ENCODE results near the gene TNNT2. TPM values are rescaled to one million over a fixed set of nuclear protein-coding genes. Genes with fewer than 3 reads are reported as not detected.

Gene TNNT2
- total and polyA plus RNA-seq, 2 of the 4 experiments (the other 2 are of a cell fraction) = 0.18 to 1.2 TPM

GRCh38 chr1:201346987-201347386 is 30.5 kb downstream of the TNNT2 start:
- Histone ChIP-seq H3K79me1 (ENCODE audit: low read depth in 1 of 2, low read length in 2 of 2) (no peaks in the 10 kb centered on the region), H3K4me1 (ENCODE audit: control insufficient read depth, insufficient read depth, low read length) (no peaks in the 10 kb centered on the region), H3K9ac (ENCODE audit: low read depth, low read length) (no peak overlapping the region), H3K9me1 (ENCODE audit: insufficient read depth, low read length) (no peaks in the 10 kb centered on the region), H4K91ac (ENCODE audit: insufficient read depth, low read depth, low read length) (no peak overlapping the region), H3K14ac (replicated peaks; ENCODE audit: low read depth, low read length) (no peak overlapping the region), H2AK5ac (ENCODE audit: low read depth, low read length) (no peak overlapping the region), H3K56ac (ENCODE audit: extremely low read depth, insufficient read depth, low read length) (no peak overlapping the region), H3K9me3 (ENCODE audit: control insufficient read depth, insufficient read depth, low read length) (peaks cover 9% of the 10 kb centered on the region; the same call in 1 of the 2 replicates), H3K4ac (ENCODE audit: low read depth, low read length) (no peak overlapping the region), H2AK9ac (replicated peaks; ENCODE audit: low read depth, low read length, poor library complexity) (no peak overlapping the region), H2BK20ac (ENCODE audit: low read depth, low read length) (no peak overlapping the region), H3K27ac (ENCODE audit: insufficient read depth, low read length) (no peak overlapping the region), H2AFZ (replicated peaks; ENCODE audit: low read length, poor library complexity) (no peak overlapping the region), H3K36me3 (ENCODE audit: control insufficient read depth, insufficient read depth, low read length) (no peaks in the 10 kb centered on the region), H2BK120ac (ENCODE audit: low read depth, low read length) (no peak overlapping the region), H3K18ac (ENCODE audit: low read depth, low read length) (no peak overlapping the region), H2BK15ac (ENCODE audit: low read depth, low read length) (no peak overlapping the region), H3K23ac (ENCODE audit: low read depth, low read length) (no peak overlapping the region), H4K5ac (ENCODE audit: low read depth, low read length) (no peak overlapping the region), H3K4me3 (ENCODE audit: insufficient read depth, low read depth, low read length) (no peak overlapping the region), H2BK5ac (ENCODE audit: low read depth, low read length, poor library complexity, severe bottlenecking) (no peak overlapping the region), H4K8ac (ENCODE audit: low read depth in 2 of 2, low read length in 2 of 2) (no peak overlapping the region), H4K20me1 (ENCODE audit: insufficient read depth, low read length) (no peaks in the 10 kb centered on the region), H3K4me2 (ENCODE audit: low read depth, low read length) (no peak overlapping the region), H3K27me3 (ENCODE audit: control insufficient read depth, insufficient read depth, low read length) (peaks cover 51% of the 10 kb centered on the region)
- TF ChIP-seq USF2 (IDR thresholded peaks at IDR 0.05; ENCODE audit: low read depth, low read length) = no peak
- TF ChIP-seq FOS (IDR thresholded peaks at IDR 0.05; ENCODE audit: low read depth, low read length) = no peak
- no peak for TF ChIP-seq RAD21 (IDR thresholded peaks at IDR 0.05; ENCODE audit: low read length)
- no peak for TF ChIP-seq RCOR1 (IDR thresholded peaks at IDR 0.05; ENCODE audit: insufficient replicate concordance, low read length)
- TF ChIP-seq CTCF (conservative IDR thresholded peaks at IDR 0.05; ENCODE audit: low read depth, low read length) = no peak
- TF ChIP-seq RFX5 (IDR thresholded peaks at IDR 0.05; ENCODE audit: low read depth, low read length) = no peak
- TF ChIP-seq ELK1 (IDR thresholded peaks at IDR 0.05; ENCODE audit: borderline replicate concordance, low read depth, low read length) = no peak
- TF ChIP-seq MAZ (IDR thresholded peaks at IDR 0.05; ENCODE audit: borderline replicate concordance, low read depth, low read length) = no peak
- no peak for TF ChIP-seq CEBPB (IDR thresholded peaks at IDR 0.05; ENCODE audit: low read depth, low read length)
- no peak for TF ChIP-seq SMC3 (IDR thresholded peaks at IDR 0.05; ENCODE audit: low read depth, low read length)
- TF ChIP-seq BHLHE40 (IDR thresholded peaks at IDR 0.05; ENCODE audit: low read depth, low read length) = no peak
- TF ChIP-seq MXI1 (IDR thresholded peaks at IDR 0.05; ENCODE audit: borderline replicate concordance, low read depth, low read length) = no peak
- no peak for TF ChIP-seq POLR2A (IDR thresholded peaks at IDR 0.05; ENCODE audit: low read depth, low read length)
- no peak for TF ChIP-seq MAFK (IDR thresholded peaks at IDR 0.05; ENCODE audit: low read depth, low read length)
- no peak for TF ChIP-seq CHD1 (IDR thresholded peaks at IDR 0.05; ENCODE audit: low read depth, low read length)
- no peak for TF ChIP-seq NFE2L2 (IDR thresholded peaks at IDR 0.05; ENCODE audit: low read depth, low read length)
- in situ Hi-C loops (cut with MboI; ENCODE audit: low sequenced_read_pairs) = no loop called here
- BruUV-seq (replicated peaks) = no TSS peak
- DNase-seq (no peak), ATAC-seq (ENCODE audit: low read depth) (no peak)
- dilution Hi-C loops (cut with HindIII; ENCODE audit: low sequenced_read_pairs, unreplicated experiment) = no loop called here
- ChIA-PET POLR2A (ENCODE audit: unreplicated experiment) (no interaction called here), CTCF (interaction anchor here (0.6 to 2.6 kb wide), 7 partner anchors 8 to 93 kb away, joined by 3 to 8 read pairs (median 3); no protein-coding TSS in a partner anchor)
- intact Hi-C loops (cut with micrococcal nuclease) = loop anchor here (1.0 kb wide), 1 partner anchor 93 kb away; no protein-coding TSS in a partner anchor
- WGBS, 2 experiments (ENCODE audit: extremely low coverage in 2 of 2, insufficient read length in 1 of 2) = no CpG with 5 or more reads among the region's 2 CpGs

All from IMR-90 (cell line).